Measurements from ENCODE around the gene CYTH2. TPM values are rescaled to one million over a fixed set of nuclear protein-coding genes. Genes with fewer than 3 reads are reported as not detected.

The CYTH2 gene
- total and polyA plus RNA-seq, 9 of the 15 experiments (the other 6 are each of a cell fraction or from before 2014, with no cell fraction given): 1.8 to 45.2 (median 23.8) TPM

GRCh38 chr19:48513289-48514122, 44.3 kb downstream of the CYTH2 start:
- in situ Hi-C loops (cut with MboI): no loop called here
- BruUV-seq (replicated peaks): no TSS peak
- intact Hi-C loops (cut with micrococcal nuclease): no loop called here
- ChIA-PET CTCF (ENCODE audit: low intra/inter-chr PET ratio) (interaction anchor here (0.6 kb wide), 1 partner anchor 76 kb away, joined by 3 read pairs; no protein-coding TSS in a partner anchor), POLR2A (interaction anchor here (0.5 to 1.2 kb wide), 10 partner anchors 17 to 1131 kb away, joined by 3 to 5 read pairs (median 3); no protein-coding TSS in a partner anchor)
- Histone ChIP-seq H2AFZ (ENCODE audit: low read depth, low read length) (peak overlapping the region; percentile 94), H3K79me2 (ENCODE audit: control insufficient read depth, insufficient read depth, low read length) (no peaks in the 10 kb centered on the region), H3K4me2 (ENCODE audit: insufficient read depth, low read length) (peak overlapping the region; percentile 84), H3K36me3 (ENCODE audit: control insufficient read depth, insufficient read depth, low read length) (no peaks in the 10 kb centered on the region), H3K9me3 (replicated peaks; ENCODE audit: control insufficient read depth, insufficient read depth, low read depth, low read length) (no peaks in the 10 kb centered on the region), H3K4me1 (replicated peaks in 1 of 2; ENCODE audit: control insufficient read depth in 2 of 2, insufficient read depth in 2 of 2, low read length in 2 of 2) (peaks cover 0 to 44% of the 10 kb centered on the region in 2 experiments; a peak in 3 of 5 replicates), H3K4me3 (peak overlapping the region; percentile 61), H3K9me1 (ENCODE audit: control insufficient read depth, insufficient read depth, low read length) (no peaks in the 10 kb centered on the region), H3K27ac (ENCODE audit: extremely low read depth, low read depth, low read length) (no peak overlapping the region), H3K9ac (ENCODE audit: insufficient read depth in 1 of 2, low read depth in 2 of 2, low read length in 2 of 2) (peak overlapping the region; percentile 5 to 89; a peak in 3 of 4 replicates), H4K20me1 (replicated peaks; ENCODE audit: control insufficient read depth, insufficient read depth, low read length) (peaks cover 8% of the 10 kb centered on the region; the same call in 1 of the 2 replicates), H3K27me3 (ENCODE audit: control insufficient read depth in 2 of 2, insufficient read depth in 2 of 2, low read length in 2 of 2) (peaks cover 7 to 22% of the 10 kb centered on the region in 2 experiments; a peak in 3 of 5 replicates)
- FAIRE-seq (peak; percentile 97), DNase-seq (ENCODE audit: extremely low read depth in 1 of 4, low spot score in 3 of 4) (peak; percentile 67 to 75 (median 68)), ATAC-seq (peak; percentile 91)
- 2% methylated on average over 45 of the region's 54 CpGs for WGBS (ENCODE audit: insufficient coverage, low coverage, missing lambda C conversion rate)
- TF ChIP-seq FOXO4 (CRISPR knock-in tag; IDR thresholded peaks at IDR 0.05) (no peak), BRF1 (IDR thresholded peaks at IDR 0.05; ENCODE audit: borderline replicate concordance, extremely low read depth, insufficient read length) (no peak), BCOR (IDR thresholded peaks at IDR 0.05) (peak; percentile 94), CHD2 (IDR thresholded peaks at IDR 0.05; ENCODE audit: low read depth, low read length) (no peak), IRF2 (CRISPR knock-in tag; IDR thresholded peaks at IDR 0.05) (no peak), FOXP4 (CRISPR knock-in tag; IDR thresholded peaks at IDR 0.05; ENCODE audit: borderline replicate concordance) (no peak), NFXL1 (CRISPR knock-in tag; IDR thresholded peaks at IDR 0.05) (no peak), TFE3 (CRISPR knock-in tag; IDR thresholded peaks at IDR 0.05) (peak; percentile 22; the same call in 1 of the 2 replicates), ZNF507 (tag; conservative IDR thresholded peaks at IDR 0.05) (no peak), ELF2 (CRISPR knock-in tag; IDR thresholded peaks at IDR 0.05) (no peak), SAP30 (IDR thresholded peaks at IDR 0.05; ENCODE audit: borderline replicate concordance, insufficient read depth, low read depth, low read length, poor library complexity, severe bottlenecking) (no peak), GABPA (tag; conservative IDR thresholded peaks at IDR 0.05; ENCODE audit: low read depth) (peak; percentile 61), CBX1 (IDR thresholded peaks at IDR 0.05; ENCODE audit: low read depth) (peak; percentile 37; the same call in 1 of the 2 replicates), TRIM28 (IDR thresholded peaks at IDR 0.05) (no peak)
- TF ChIP-seq, protein P1, sequence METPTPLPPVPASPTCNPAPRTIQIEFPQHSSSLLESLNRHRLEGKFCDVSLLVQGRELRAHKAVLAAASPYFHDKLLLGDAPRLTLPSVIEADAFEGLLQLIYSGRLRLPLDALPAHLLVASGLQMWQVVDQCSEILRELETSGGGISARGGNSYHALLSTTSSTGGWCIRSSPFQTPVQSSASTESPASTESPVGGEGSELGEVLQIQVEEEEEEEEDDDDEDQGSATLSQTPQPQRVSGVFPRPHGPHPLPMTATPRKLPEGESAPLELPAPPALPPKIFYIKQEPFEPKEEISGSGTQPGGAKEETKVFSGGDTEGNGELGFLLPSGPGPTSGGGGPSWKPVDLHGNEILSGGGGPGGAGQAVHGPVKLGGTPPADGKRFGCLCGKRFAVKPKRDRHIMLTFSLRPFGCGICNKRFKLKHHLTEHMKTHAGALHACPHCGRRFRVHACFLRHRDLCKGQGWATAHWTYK (CRISPR knock-in tag; IDR thresholded peaks at IDR 0.05): no peak

All from K562 (cell line).